GM21447 (cell line): Measurements from ENCODE around the gene E2F2.
"Not testable (repeated sequence)": the region's sequence is repeated elsewhere in the genome, so short reads cannot be mapped to it uniquely, and the experiment has no call there.

Experiments used
- ATAC-seq: cut with Tn5 transposase; IDR thresholded peaks from one replicate; pipeline ENCODE4 v1.9.1; 2021; ENCODE audit not compliant: unreplicated experiment

The E2F2 gene

DNA sequence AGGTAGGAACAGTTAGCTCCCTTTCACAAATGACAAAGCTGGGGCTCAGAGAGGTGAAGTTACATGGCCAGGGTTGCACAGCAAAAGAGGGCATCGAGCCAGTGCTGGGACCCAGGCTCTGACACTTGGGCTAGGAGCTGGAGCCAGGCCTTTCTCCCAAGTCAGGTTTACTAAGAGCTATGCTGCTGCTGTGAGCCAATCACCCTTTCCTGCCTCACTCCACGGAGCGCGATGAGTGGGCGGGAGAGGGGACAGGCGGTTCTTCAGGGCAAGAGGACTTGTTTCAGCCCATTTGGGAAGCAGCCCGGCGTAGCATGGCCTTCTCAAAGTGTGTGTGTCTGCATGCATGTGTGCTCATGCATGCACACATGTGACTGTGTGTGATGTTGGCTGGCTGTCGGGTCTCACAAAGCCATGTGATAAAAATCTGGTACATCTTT, 17.7 kb upstream of the E2F2 start:
- no peak for ATAC-seq

DNA sequence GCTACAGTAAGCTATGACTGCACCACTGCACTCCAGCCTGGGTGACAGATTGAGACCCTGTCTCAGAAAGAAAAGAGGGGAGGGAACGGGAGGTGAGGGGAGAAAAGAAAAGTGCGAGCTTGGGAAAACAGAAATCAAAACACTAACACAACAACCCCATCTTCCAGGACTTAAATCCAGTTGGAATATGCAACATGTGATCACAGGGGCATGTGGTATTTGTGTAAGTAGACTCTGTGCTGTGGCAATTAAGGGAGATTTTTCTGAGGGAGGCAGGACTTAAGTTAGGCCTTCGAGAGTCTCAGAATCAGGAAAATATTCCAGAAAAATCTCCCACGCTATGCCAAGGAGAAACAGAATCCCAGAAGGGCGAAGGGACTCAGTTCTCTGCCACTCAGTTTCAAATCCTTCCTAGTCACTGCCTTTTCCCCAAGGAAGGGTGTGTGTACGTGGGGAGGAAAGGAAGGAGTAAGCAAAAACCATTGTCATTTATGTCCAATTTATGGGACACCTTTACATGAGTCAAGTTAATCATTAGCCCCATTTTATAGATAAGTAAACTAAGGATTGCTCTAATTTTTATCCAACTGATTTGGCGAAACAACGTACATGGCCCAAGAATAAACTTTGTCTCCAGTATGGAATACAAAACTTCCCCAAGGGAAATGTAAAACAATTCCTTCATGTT, 16.0 kb upstream of the E2F2 start:
- ATAC-seq = no peak

DNA sequence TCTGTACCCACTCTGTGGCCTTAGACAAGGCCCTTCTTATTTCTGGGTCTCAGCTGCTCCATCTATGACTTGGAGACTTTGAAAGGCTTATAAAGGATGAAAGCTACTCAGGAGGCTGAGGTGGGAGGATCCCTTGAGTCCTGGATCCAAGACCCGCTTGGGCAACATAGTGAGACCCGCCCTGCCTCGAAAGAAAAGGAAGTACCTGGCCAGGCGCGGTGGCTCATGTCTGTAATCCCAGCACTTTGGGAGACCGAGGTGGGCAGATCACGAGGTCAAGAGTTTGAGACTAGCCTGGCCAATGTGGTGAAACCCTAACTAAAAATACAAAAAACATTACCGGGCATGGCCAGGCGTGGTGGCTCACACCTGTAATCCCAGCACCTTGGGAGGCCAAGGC, 14.8 kb upstream of the E2F2 start:
- no peak for ATAC-seq

DNA sequence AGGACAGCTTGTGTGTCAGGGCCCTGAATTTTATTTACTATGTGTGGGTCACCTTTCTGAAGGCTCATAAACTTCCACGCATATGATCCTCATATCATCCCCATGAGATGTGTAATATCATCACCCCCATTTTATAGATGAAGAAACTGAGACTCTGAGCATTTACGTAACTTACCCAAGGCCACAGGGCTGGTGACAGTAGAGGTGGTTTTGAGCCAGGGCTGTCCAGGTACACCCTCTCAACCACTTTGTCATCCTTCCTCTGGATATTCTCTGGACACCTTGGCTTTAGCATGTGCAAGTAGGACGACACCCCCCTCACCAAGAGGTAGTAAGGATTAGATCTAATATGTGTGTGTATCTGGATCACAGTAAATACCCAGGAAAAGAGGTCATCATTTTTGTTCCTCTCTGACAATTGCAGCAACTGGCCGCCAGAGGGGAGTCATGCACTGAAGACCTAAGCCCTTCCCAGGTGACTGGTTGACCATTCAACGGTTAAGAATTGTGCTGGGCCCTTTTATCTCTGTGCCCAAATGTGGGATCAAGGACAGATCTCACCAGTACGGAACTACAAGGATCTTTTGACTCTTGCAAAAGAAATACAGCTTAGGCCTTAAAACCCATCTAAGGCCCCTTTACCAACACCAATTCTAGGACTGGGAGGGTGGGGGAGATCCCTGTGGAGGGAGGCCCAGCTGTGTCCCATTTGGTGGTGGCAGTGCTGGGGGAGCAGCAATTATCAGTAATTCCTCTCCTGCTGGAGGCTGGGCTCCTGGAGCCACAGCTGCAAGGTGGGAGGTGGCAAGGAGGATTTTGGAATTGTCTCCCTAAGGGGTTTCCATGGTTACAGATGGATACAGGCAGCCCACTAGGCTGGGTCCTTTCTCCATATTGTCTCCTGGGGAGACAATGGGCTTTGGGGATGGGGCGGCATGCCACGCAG, 13.7 kb upstream of the E2F2 start:
- no peak for ATAC-seq

DNA sequence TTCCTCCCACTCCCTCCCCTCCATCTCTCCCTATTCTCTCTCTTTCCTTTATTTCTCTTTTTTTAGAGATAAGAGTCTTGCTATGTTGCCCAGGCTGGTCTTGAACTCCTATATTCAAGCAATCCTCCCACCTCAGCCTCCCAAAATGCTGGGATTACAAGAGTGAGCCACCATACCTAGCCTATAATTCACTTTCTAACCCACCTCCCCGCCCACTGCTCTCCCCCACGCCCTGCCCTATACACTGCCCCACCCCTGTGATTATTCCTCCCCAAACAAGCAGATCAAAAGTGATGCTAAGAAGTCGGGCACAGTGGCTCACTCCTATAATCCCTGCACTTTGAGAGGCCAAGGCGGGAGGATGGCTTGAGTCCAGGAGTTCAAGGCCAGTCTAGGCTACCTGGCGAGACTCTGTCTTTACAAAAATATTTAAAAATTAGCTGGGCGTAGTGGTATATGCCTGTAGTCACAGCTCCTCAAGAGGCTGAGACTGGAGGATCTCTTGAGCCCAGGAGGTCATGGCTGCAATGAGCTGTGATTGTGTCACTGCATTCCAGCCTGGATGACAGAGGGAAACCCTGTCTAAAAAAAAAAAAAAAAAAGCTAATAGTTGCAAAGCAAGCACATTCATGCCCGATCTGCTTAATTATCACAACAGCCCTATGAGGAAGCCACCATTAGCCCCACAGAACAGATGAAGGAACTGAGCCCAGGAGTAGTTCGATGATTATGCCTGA, 12.8 kb upstream of the E2F2 start:
- no peak for ATAC-seq

DNA sequence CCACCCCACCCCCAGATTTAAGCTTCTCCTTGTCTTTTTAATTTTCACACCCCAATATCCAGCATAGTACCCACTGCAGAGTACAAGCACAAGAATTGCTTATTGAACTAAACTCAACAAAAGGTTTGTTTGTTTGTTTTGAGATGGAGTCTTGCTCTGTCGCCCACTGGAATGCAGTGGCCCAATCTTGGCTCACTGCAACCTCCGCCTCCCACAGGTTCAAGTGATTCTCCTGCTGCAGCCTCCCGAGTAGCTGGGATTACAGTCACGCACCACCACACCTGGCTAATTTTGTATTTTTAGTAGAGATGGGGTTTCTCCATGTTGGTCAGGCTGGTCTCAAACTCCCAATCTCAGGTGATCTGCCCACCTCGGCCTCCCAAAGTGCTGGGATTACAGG, 11.9 kb upstream of the E2F2 start:
- ATAC-seq = not testable (repeated sequence)

DNA sequence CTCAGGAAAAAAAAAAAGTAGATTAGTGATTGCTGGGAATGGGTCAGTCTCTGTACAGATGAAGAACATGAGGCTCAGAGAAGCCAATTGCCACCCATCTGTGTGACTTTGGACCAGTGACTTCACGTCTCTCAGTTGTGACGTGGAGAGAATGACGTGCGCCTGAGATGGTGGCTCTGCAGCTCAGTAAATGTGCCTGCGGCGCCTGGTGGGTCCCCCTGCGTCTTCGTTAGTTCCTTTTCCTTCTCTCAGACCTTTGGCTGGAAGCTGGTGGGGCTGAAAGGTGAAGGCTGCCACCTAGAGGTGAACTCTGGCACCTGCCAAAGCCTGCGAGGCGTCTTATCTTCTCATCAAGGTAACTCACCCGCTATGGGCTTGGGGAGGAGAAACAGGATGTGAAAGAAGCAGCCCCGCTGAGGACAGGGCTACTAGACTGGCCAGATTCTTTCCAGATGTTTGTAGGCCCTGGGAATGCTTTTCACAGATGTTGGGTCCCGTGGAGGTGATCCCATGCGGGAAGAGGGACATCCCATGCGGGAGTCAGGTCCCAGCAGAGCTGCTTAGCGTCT, 8.7 kb upstream of the E2F2 start:
- peak; percentile 86 for ATAC-seq

DNA sequence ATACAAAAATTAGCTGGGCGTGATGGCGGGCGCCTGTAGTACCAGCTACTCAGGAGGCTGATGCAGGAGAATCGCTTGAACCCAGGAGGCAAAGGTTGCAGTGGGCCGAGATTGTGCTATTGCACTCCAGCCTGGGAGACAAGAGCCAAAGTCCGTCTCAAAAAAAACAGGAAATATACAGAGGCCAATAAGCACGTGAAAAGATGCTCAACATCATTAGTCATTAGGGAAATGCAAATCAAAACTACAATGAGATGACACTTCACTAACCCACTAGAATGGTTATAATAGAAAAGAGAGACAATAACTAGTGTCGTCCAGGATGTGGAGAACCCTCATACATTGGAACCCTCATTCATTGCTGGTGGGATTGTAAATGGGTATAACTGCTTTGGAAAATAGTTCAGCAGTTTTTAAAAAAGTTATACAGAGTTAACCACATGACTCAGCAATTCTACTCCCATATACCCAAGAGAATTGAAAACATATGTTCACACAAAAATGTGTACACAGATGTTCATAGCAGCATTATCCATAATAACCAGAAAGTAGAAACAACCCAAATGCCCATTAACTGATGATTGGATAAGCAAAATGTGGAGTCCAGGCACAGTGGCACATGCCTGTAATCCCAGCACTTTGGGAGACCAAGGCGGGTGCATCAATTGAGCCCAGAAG, 6.4 kb upstream of the E2F2 start:
- ATAC-seq = no peak

DNA sequence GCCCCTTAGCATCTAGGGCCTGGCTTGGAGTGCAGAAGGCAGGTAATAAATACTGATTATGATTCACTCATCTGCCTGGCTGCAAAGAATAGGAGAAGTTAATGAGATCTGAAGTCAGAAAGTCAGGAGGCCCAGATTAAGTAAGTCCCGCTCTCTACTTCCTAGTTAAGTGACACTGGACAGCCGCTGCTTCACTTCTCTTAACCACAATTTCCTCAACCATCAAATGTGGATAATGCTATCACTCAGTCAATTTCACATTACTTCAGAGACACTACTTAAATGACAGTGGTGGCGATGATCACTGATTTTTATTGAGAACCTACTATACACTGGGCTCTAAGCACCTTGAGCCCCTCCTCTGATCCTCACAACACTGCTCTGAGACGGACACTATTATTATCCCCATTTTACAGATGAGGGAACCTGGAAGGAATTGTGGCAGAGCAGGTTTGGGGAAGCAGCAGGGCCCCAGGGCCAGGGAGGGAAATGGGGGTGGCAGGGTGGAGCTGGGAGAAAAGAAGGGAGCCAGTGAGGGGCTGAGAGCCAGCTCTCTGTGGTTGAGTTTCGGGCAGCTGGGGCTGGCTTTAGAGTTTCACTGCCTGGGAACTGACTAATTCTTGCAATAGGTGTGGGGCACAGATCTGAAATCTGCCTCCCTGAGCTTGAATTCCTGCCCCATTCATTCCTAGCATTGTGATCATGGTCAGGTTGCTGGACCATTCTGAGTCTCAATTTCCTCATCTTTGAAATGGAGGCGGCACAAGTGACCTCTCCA, 2.4 kb upstream of the E2F2 start:
- ATAC-seq = no peak

DNA sequence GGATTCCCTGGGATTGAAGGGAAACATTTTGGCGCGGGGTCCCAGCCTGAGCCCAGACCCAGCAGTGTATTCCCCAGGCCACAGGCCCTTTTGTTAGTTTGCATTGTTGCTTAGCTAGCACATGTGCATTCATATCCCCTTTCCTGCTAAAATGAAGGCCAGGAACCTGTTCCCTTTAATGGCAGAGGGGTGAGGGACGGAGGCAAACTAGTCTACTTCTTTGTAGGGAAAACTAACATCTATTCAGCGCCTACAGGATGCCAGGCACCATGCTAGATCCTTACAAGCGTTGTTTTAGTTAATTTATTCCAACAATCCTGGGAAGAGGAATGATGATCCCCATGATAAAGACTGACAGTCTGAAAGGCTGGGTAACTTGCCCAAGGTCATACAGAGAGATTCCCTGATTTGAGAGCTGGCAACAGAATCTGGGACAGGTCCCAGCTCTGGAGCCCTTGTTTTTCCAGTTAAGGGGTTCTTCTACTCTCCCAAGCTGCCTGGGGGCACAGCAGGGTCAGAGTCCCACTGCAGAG, 595 bp upstream of the E2F2 start:
- ATAC-seq = no peak

DNA sequence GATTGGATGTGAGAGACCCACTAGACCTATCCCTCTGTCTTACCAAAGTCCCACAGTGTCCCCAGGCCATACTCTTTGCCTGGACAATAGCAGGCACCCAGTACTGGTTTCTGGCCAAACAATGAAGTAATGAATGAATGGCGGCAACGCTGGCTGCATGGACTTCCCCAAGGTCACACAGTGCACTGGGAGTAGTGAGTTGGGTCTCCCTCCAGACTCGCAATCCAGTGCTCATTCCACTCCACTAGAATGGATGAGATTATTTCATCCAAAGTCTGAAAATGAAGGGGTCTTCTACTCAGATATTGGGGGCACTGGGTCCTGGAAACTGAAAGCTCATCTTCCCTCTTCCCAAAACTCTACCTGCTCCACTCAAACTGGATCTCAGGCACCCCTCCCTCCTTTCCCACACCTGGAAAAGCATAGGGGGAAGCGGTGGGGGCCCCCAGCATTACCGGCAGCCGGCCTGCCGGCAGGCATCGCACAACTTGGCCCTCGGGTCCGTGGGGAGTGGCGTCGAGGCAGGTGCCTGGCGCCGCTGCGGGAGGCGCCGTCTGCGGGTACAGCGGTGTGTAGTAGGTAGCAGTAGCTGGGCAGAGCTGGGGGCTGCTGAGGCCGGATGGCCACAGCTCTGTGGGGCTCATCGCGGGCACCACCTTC, 816 bp downstream of the E2F2 start:
- no peak for ATAC-seq

DNA sequence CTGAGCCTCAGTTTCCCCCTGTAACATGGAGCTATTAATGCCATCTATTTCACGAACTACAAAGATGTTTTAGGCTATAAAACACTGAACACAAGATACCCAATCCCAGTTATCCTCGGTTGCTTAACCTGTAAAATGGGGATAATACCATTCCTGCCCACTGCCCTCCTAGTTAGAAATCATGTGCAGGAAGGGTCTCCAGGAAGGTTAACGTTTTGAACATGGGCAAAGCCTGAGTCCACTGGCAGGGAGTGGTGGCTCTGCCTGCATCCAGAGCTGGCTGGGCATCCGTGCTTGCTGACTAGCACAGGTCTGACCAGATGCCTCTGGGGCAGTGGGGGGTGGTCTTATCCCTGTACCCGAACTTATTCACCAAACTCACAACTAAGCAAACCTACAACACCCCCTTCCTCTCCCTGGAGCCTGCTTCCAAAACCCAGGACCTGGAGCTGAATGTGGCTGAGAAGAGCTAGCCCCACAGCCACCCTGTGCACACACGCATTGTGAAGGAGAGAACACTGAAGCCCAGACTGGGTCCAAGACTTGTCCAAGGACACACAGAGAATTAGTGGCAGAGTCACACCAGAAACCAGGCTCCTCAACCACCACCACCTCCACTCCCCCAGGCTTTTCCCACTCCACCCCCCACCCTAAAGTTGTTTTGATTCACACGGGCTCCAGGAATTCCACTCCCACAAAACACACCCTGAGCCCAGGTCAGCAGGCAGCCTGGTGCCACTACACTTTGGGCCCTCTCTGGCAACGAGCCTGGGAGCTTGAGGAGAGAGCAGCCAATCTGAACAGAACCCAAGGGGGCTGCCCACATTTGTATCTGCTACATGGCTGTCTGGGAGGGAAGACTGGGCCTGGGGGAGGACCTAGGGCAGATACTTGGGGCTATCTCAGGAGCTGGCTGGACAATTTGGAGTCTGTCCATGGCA, 1.6 kb downstream of the E2F2 start:
- no peak for ATAC-seq

DNA sequence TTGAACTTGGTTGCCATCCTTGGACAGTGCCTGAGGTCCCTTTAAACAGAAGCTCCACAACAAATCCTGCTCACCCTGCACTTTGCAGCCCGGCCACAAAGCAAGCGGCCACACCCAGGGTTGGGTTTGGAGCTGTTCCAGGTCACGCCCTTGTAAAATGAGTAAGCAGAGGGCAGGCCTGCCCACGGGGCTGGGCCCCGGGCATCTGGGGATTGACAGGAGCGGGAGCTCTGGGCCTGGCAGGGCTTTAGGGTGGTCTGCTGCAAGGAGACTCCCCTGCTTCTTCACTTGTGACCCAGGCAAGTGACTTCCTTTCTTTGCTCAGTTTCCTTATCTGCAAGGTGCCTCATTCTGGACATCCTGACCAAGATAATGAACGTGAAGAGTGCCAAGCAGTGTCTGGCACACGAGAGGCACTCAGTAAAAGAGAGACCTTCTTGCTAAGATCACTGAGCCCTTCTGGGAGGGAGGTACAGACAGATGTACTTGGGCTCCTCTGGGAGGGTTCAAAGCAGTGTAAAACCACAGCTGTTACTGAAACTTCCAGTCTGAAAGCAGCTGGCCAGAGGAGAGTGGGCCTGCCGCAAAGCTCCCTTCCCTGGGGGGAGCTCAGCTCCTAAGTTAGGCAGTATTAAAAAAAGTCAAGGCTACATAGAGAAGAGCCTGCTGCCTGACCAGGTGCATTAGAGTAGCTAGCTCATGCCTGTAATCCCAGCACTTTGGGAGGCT, 2.6 kb downstream of the E2F2 start:
- peak; percentile 54 for ATAC-seq

DNA sequence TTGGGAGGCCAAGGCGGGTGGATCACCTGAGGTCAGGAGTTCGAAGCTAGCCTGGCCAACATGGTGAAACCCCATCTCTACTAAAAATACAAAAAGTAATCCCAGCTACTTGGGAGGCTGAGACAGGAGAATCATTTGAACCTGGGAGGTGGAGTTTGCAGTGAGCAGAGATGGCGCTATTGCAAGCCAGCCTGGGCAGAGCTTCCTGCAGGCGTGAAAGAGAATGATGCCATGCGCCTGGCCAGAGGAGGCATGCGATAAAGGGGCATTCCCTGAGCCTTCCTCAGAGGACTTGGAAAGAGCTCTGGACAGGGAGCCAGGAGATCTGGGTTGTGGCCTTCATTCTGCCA, 3.2 kb downstream of the E2F2 start:
- no peak for ATAC-seq

DNA sequence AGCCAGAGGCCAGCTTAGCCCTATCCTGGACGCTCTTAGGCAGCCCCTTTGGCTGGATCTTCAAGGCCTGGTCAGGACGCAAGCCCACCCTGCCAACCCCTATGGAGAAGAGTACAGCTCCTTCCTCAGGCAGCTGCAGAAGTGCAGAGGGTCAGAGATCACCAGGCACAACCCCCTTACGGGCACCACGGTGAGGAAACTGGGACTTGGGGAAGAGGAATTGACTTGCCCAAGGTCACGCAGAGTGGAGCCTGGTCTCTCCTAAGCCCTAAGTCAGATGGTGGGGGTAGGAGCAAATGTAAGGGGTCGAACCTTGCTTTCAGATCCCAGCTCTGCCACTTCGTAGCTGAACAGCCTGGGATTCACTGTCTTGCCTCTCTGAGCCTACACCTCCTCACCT, 3.7 kb downstream of the E2F2 start:
- ATAC-seq = no peak

DNA sequence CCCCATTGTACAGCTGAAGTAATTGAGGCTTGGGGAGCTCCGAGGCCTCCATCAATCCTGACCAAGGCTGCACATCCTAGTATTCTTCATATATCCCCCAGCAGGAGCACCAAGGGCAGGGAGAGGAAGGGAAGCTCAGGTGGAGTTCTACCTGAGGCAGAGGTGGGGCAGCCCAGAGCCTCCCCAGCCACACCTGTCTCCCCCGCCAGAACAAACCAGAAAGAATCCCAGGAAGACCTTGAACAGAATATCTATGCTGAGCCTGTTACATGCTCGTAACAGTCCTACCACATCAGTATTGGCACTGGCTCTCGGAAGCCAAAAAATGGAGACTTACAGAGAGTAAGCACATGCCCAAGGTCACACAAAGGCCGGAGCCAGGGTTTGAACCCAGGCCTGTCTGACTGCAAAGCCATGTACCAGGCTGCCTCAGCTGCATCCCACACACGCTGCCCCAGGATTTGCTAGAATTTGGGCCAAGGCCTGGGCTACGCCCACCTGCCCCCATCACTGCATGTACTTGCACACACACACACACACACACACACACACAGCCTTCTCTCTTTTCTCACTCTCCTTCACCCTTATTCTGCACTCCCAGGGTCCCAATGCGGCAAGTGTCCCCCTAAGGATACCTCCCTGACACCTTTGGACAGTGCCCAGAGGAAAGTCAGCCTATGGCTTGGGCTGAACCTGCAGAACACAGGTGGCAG, 4.5 kb downstream of the E2F2 start:
- no peak for ATAC-seq
